GM19452 (cell line): ENCODE data around the gene DPEP2.
A peak's percentile ranks its signal among the peaks of the same experiment; 100 is the strongest.

Experiments used
- ATAC-seq: cut with Tn5 transposase; IDR thresholded peaks from one replicate; pipeline ENCODE4 v1.9.1; 2021; ENCODE audit not compliant: unreplicated experiment

Gene DPEP2

GRCh38 chr16:67957622-67958021, 41.7 kb downstream of the DPEP2 start:
- ATAC-seq: no peak

GRCh38 chr16:67954421-67955196, 44.7 kb downstream of the DPEP2 start:
- ATAC-seq: no peak

- ATAC-seq: no peak
Observed at GRCh38 chr16:67953641-67954375, 45.5 kb downstream of the DPEP2 start.

GRCh38 chr16:67951485-67951884, 47.8 kb downstream of the DPEP2 start:
- ATAC-seq: no peak

- ATAC-seq: no peak
Observed at GRCh38 chr16:67950335-67950843, 48.9 kb downstream of the DPEP2 start.

- ATAC-seq: no peak
Observed at GRCh38 chr16:67949645-67950044, 49.6 kb downstream of the DPEP2 start.

- no peak for ATAC-seq
Observed at GRCh38 chr16:67948015-67948414, 51.3 kb downstream of the DPEP2 start.

- ATAC-seq: no peak
Observed at GRCh38 chr16:67946966-67947558, 52.2 kb downstream of the DPEP2 start.

GRCh38 chr16:67946128-67946569, 53.1 kb downstream of the DPEP2 start:
- no peak for ATAC-seq

- no peak for ATAC-seq
Observed at GRCh38 chr16:67945392-67945933, 53.8 kb downstream of the DPEP2 start.

- no peak for ATAC-seq
Observed at GRCh38 chr16:67944690-67945391, 54.4 kb downstream of the DPEP2 start.

- ATAC-seq: no peak
Observed at GRCh38 chr16:67943619-67944504, 55.4 kb downstream of the DPEP2 start, which contains the start of gene LCAT. TSS of gene LCAT (minus strand) at chr16:67944120. CDS start at chr16:67944101, 19 bp downstream.

- ATAC-seq: no peak
Observed at GRCh38 chr16:67943256-67943618, 56.0 kb downstream of the DPEP2 start.

GRCh38 chr16:67942510-67943255, 56.6 kb downstream of the DPEP2 start:
- no peak for ATAC-seq

- peak; percentile 72 for ATAC-seq
Observed at GRCh38 chr16:67942200-67942509, 57.1 kb downstream of the DPEP2 start.

- no peak for ATAC-seq
Observed at GRCh38 chr16:67941469-67942199, 57.6 kb downstream of the DPEP2 start.

GRCh38 chr16:67940446-67941089, 58.7 kb downstream of the DPEP2 start:
- ATAC-seq: no peak
